Measurements from ENCODE around the gene MYO3B.

MYO3B gene

GRCh38 chr2:170306293-170306873 lies 128.4 kb downstream of the MYO3B start:
- DNase-seq (ENCODE audit: low spot score) = no peak

- no peak for DNase-seq (ENCODE audit: low spot score)
These were observed 129.1 kb downstream of the MYO3B start for GRCh38 chr2:170307052-170307451.

GRCh38 chr2:170307555-170308351 lies 129.8 kb downstream of the MYO3B start:
- no peak for DNase-seq (ENCODE audit: low spot score)

GRCh38 chr2:170310876-170311502 lies 133.0 kb downstream of the MYO3B start:
- DNase-seq (ENCODE audit: low spot score) = no peak

- no peak for DNase-seq (ENCODE audit: low spot score)
These were observed 135.5 kb downstream of the MYO3B start for GRCh38 chr2:170313347-170313991.

GRCh38 chr2:170313992-170314348 lies 136.0 kb downstream of the MYO3B start:
- DNase-seq (ENCODE audit: low spot score) = no peak

- DNase-seq (ENCODE audit: low spot score) = no peak
These were observed 136.9 kb downstream of the MYO3B start for GRCh38 chr2:170314744-170315447.

GRCh38 chr2:170320948-170321347 lies 143.0 kb downstream of the MYO3B start:
- DNase-seq (ENCODE audit: low spot score) = no peak

GRCh38 chr2:170321526-170321925 lies 143.6 kb downstream of the MYO3B start:
- no peak for DNase-seq (ENCODE audit: low spot score)

- no peak for DNase-seq (ENCODE audit: low spot score)
These were observed 144.3 kb downstream of the MYO3B start for GRCh38 chr2:170322140-170322766.

- DNase-seq (ENCODE audit: low spot score) = no peak
These were observed 145.8 kb downstream of the MYO3B start for GRCh38 chr2:170323743-170324142.

- peak; percentile 38 for DNase-seq (ENCODE audit: low spot score)
These were observed 146.7 kb downstream of the MYO3B start for GRCh38 chr2:170324640-170325046.

GRCh38 chr2:170330881-170331280 lies 152.9 kb downstream of the MYO3B start:
- DNase-seq (ENCODE audit: low spot score) = no peak

GRCh38 chr2:170332676-170333402 lies 154.9 kb downstream of the MYO3B start:
- DNase-seq (ENCODE audit: low spot score) = no peak

GRCh38 chr2:170335351-170335750 lies 157.4 kb downstream of the MYO3B start:
- DNase-seq (ENCODE audit: low spot score) = no peak

- no peak for DNase-seq (ENCODE audit: low spot score)
These were observed 158.5 kb downstream of the MYO3B start for GRCh38 chr2:170336408-170336807.

GRCh38 chr2:170336916-170337315 lies 159.0 kb downstream of the MYO3B start:
- no peak for DNase-seq (ENCODE audit: low spot score)

- DNase-seq (ENCODE audit: low spot score) = no peak
These were observed 161.4 kb downstream of the MYO3B start for GRCh38 chr2:170339322-170339721.

GRCh38 chr2:170339750-170340692 lies 162.1 kb downstream of the MYO3B start:
- DNase-seq (ENCODE audit: low spot score) = no peak

- DNase-seq (ENCODE audit: low spot score) = no peak
These were observed 162.7 kb downstream of the MYO3B start for GRCh38 chr2:170340693-170341068.
